CD8-positive, alpha-beta memory T cell (primary cell): Measurements from ENCODE around the gene MARK2. TPM values are rescaled to one million over a fixed set of nuclear protein-coding genes. Genes with fewer than 3 reads are reported as not detected.
A peak's percentile ranks its signal among the peaks of the same experiment; 100 is the strongest.

Experiments used
- CTCF ChIA-PET: fragments of 350-600 bp; sonication (Branson Sonifier 250); formaldehyde crosslinking; loops from one replicate; lab custom pipeline; 2021; ENCODE audit warnings: antibody characterized with exemption; lab: Charles Lee
- POLR2A ChIA-PET: fragments of 350-600 bp; sonication (Branson Sonifier 250); formaldehyde crosslinking; loops from one replicate; lab custom pipeline; 2021; ENCODE audit warnings: antibody characterized with exemption; lab: Charles Lee
- DNase-seq, 5 donors: peaks; one replicate each; pipeline versions ENCODE4 v3.0.0 to v3.0.0-alpha.2; 2020 to 2022; ENCODE audit warnings: mixed read lengths in 1 of 5
- H3K27ac ChIP-seq: one replicate; pipeline ENCODE4 v1.7.0; 2013; ENCODE audit warnings: low read depth, mild to moderate bottlenecking, low read length, moderate library complexity
- H3K27me3 ChIP-seq: 2 replicates; pipeline ENCODE4 v1.7.0; 2013; ENCODE audit warnings: low read length, mild to moderate bottlenecking; ENCODE audit not compliant: insufficient read depth, poor library complexity, severe bottlenecking
- H3K36me3 ChIP-seq: 2 replicates; pipeline ENCODE4 v1.7.0; 2013; ENCODE audit warnings: mild to moderate bottlenecking, low read length, moderate library complexity; ENCODE audit not compliant: insufficient read depth
- H3K4me1 ChIP-seq: 2 replicates; pipeline ENCODE4 v1.7.0; 2013; ENCODE audit warnings: mild to moderate bottlenecking, low read length, moderate library complexity; ENCODE audit not compliant: insufficient read depth
- H3K4me3 ChIP-seq: 2 replicates; pipeline ENCODE4 v1.7.0; 2013; ENCODE audit warnings: mild to moderate bottlenecking, low read length
- H3K9me3 ChIP-seq: 2 replicates; pipeline ENCODE4 v1.7.0; 2013; ENCODE audit warnings: mild to moderate bottlenecking, low read length
- H3K27ac Mint-ChIP-seq, 8 donors: one replicate each; pipeline ENCODE4 v1.8.0; 2020 to 2021; ENCODE audit warnings: mixed read lengths in 8 of 8, mild to moderate bottlenecking in 6 of 8, inconsistent platforms in 3 of 8, moderate library complexity in 3 of 8
- H3K27me3 Mint-ChIP-seq, 2 donors: one replicate each; pipeline ENCODE4 v1.8.0; 2020 to 2021; ENCODE audit warnings: mixed read lengths in 2 of 2, mild to moderate bottlenecking in 1 of 2, moderate library complexity in 1 of 2
- H3K36me3 Mint-ChIP-seq, 3 donors: one replicate each; pipeline ENCODE4 v1.8.0; 2020 to 2021; ENCODE audit warnings: mixed read lengths in 3 of 3, inconsistent platforms in 1 of 3, mild to moderate bottlenecking in 1 of 3
- H3K4me1 Mint-ChIP-seq, 3 donors: one replicate each; pipeline ENCODE4 v1.8.0; 2020 to 2021; ENCODE audit warnings: mixed read lengths in 3 of 3, inconsistent platforms in 1 of 3, mild to moderate bottlenecking in 1 of 3
- H3K4me3 Mint-ChIP-seq, 7 donors: one replicate each; pipeline ENCODE4 v1.8.0; 2020 to 2021; ENCODE audit warnings: mixed read lengths in 7 of 7, mild to moderate bottlenecking in 6 of 7, moderate library complexity in 4 of 7, inconsistent platforms in 2 of 7
- H3K9me3 Mint-ChIP-seq, 5 donors: one replicate each; pipeline ENCODE4 v1.8.0; 2020 to 2022; ENCODE audit warnings: mixed read lengths in 5 of 5, mild to moderate bottlenecking in 3 of 5, moderate library complexity in 2 of 5, inconsistent platforms in 1 of 5
- polyA plus RNA-seq: library from polyadenylated mRNA; unstranded; fragments of 300-500 nt; fragmentation: Illumina TruSeq; gene quantifications from one replicate; pipeline ENCODE4 v1.2.3, GENCODE V29; 2021
- total RNA-seq, 2 experiments: library from RNA; stranded (reverse); gene quantifications; one replicate each; pipeline ENCODE4 v1.2.3, GENCODE V29; 2021

MARK2 gene
- total and polyA plus RNA-seq, 3 experiments from 2014 or later = 34.5 to 72.5 (median 38.0) TPM

DNA sequence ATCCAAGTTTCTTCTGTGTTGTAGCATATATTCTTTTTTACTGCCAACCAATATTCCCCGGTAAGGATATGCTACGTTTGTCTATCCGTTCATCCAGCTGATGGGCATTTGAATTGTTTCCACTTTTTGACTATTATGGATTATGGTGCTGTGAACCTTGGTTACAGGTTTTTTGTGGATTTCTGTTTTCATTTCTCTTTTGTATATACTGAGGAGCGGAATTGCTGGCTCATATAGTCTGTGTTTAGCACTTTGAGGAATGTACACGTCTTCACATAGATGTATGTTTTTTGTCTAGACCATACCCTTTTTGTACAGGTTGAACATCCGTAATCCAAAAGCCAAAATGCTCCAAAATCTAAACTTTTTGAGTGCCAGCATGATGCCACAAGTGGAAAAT, 54.4 kb downstream of the MARK2 start:
- Mint-ChIP-seq H3K4me1 (peaks cover 66 to 83% (median 73%) of the 10 kb centered on the region in 3 donors), H3K4me3 (peak overlapping the region in 1 of 7 donors; percentile 38), H3K27me3 (no peaks in the 10 kb centered on the region), H3K9me3 (no peaks in the 10 kb centered on the region), H3K36me3 (peaks cover 9 to 57% (median 15%) of the 10 kb centered on the region in 3 donors), H3K27ac (peak overlapping the region in 6 of 8 donors; percentile 47 to 85 (median 60))
- CTCF ChIA-PET = interaction anchor here (4.2 kb wide), 1 partner anchor 56 kb away, joined by 20 read pairs; no protein-coding TSS in a partner anchor
- DNase-seq = no peak
- POLR2A ChIA-PET = interaction anchor here (0.5 kb wide), 1 partner anchor 129 kb away, joined by 3 read pairs; no protein-coding TSS in a partner anchor
- Histone ChIP-seq H3K4me1 (peaks cover 45% of the 10 kb centered on the region), H3K27ac (no peak overlapping the region), H3K36me3 (peaks cover 33% of the 10 kb centered on the region), H3K4me3 (no peak overlapping the region), H3K27me3 (no peaks in the 10 kb centered on the region), H3K9me3 (no peaks in the 10 kb centered on the region)

- no peak overlapping the region for H3K4me3 ChIP-seq
- H3K27me3 Mint-ChIP-seq = no peaks in the 10 kb centered on the region
- H3K27ac Mint-ChIP-seq = peak overlapping the region in 6 of 8 donors; percentile 17 to 86 (median 72)
- H3K4me3 Mint-ChIP-seq = no peak overlapping the region
- H3K36me3 Mint-ChIP-seq = peaks cover 16 to 76% (median 23%) of the 10 kb centered on the region in 3 donors
- no peak for DNase-seq
- H3K4me1 Mint-ChIP-seq = peaks cover 43 to 58% (median 49%) of the 10 kb centered on the region in 3 donors
- ChIA-PET POLR2A (no interaction called here), CTCF (interaction anchor here (1.8 kb wide), 1 partner anchor 11 kb away, joined by 5 read pairs; no protein-coding TSS in a partner anchor)
- peaks cover 59% of the 10 kb centered on the region for H3K36me3 ChIP-seq
- H3K4me1 ChIP-seq = peaks cover 22% of the 10 kb centered on the region
- no peak overlapping the region for H3K27ac ChIP-seq
- H3K27me3 ChIP-seq = no peaks in the 10 kb centered on the region
- no peaks in the 10 kb centered on the region for H3K9me3 Mint-ChIP-seq
- H3K9me3 ChIP-seq = no peaks in the 10 kb centered on the region
Measured at GRCh38 chr11:63896071-63896470, 57.2 kb downstream of the MARK2 start.

DNA sequence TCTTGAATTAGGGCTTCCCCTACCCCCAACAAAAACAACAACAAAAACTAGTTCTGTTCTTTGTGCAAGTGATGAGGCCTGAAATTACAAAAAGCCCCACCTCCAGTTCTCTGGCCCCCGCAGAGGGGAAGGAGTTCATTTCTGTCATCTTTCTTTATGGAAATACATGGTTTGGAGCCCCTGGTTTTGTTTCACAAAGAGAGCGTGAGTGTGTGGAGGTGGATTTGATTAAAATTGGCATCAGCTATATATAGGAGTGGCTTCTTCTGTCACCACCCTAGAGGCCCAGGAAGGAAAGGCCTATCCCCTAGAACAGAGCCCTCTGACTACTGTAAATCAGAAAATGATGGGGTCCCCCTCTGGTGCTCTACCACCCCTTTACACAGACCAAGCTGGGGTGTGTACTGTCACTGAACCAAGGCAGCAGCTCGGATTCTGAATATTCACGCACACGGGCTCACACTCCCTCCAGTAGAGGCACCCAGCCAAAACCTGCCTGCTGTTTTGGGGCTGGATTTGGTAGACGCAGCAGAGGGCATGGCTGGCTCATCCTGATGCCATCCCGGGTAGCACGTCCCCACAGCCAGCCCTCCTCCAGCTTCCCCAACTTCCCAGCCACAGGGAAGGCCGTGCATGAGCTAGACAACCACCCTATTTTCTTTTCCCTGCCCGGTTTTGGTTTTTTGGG, 58.7 kb downstream of the MARK2 start:
- Mint-ChIP-seq H3K27me3 (no peaks in the 10 kb centered on the region), H3K4me3 (no peak overlapping the region), H3K27ac (peak overlapping the region in 2 of 8 donors; percentile 64 to 72), H3K4me1 (peaks cover 30 to 49% (median 42%) of the 10 kb centered on the region in 3 donors), H3K9me3 (no peaks in the 10 kb centered on the region), H3K36me3 (peaks cover 25 to 86% (median 30%) of the 10 kb centered on the region in 3 donors)
- Histone ChIP-seq H3K36me3 (peaks cover 72% of the 10 kb centered on the region), H3K4me1 (peaks cover 7% of the 10 kb centered on the region), H3K27ac (no peak overlapping the region), H3K4me3 (no peak overlapping the region), H3K9me3 (no peaks in the 10 kb centered on the region), H3K27me3 (no peaks in the 10 kb centered on the region)
- DNase-seq = no peak
- ChIA-PET CTCF (interaction anchor here (1.2 to 1.5 kb wide), 2 partner anchors 47 to 60 kb away, joined by 5 to 6 read pairs; no protein-coding TSS in a partner anchor), POLR2A (no interaction called here)

- no peak overlapping the region for H3K4me3 Mint-ChIP-seq
- H3K4me1 Mint-ChIP-seq = peaks cover 13 to 19% (median 19%) of the 10 kb centered on the region in 3 donors
- H3K36me3 Mint-ChIP-seq = peaks cover 22 to 97% (median 28%) of the 10 kb centered on the region in 3 donors
- peak overlapping the region in 3 of 8 donors; percentile 51 to 63 (median 53) for H3K27ac Mint-ChIP-seq
- no peak overlapping the region for H3K27ac ChIP-seq
- no peak for DNase-seq
- H3K27me3 ChIP-seq = no peaks in the 10 kb centered on the region
- no peaks in the 10 kb centered on the region for H3K9me3 Mint-ChIP-seq
- no peaks in the 10 kb centered on the region for H3K9me3 ChIP-seq
- ChIA-PET CTCF (interaction anchor here (1.6 kb wide), 1 partner anchor 14 kb away, joined by 3 read pairs; no protein-coding TSS in a partner anchor), POLR2A (no interaction called here)
- H3K4me3 ChIP-seq = no peak overlapping the region
- peaks cover 78% of the 10 kb centered on the region for H3K36me3 ChIP-seq
- H3K4me1 ChIP-seq = no peaks in the 10 kb centered on the region
- no peaks in the 10 kb centered on the region for H3K27me3 Mint-ChIP-seq
Measured at GRCh38 chr11:63901660-63902059, 62.8 kb downstream of the MARK2 start.

- H3K4me3 Mint-ChIP-seq = no peak overlapping the region
- H3K27ac Mint-ChIP-seq = peak overlapping the region in 1 of 8 donors; percentile 40
- H3K4me1 ChIP-seq = no peaks in the 10 kb centered on the region
- H3K9me3 Mint-ChIP-seq = no peaks in the 10 kb centered on the region
- H3K27me3 Mint-ChIP-seq = no peaks in the 10 kb centered on the region
- H3K4me3 ChIP-seq = no peak overlapping the region
- H3K27ac ChIP-seq = no peak overlapping the region
- H3K36me3 Mint-ChIP-seq = peaks cover 18 to 90% (median 21%) of the 10 kb centered on the region in 3 donors
- DNase-seq = no peak
- peaks cover 4 to 9% (median 8%) of the 10 kb centered on the region in 3 donors for H3K4me1 Mint-ChIP-seq
- CTCF ChIA-PET = interaction anchor here (0.7 to 1.4 kb wide), 2 partner anchors 58 to 67 kb away, joined by 3 read pairs; no protein-coding TSS in a partner anchor
- H3K36me3 ChIP-seq = peaks cover 60% of the 10 kb centered on the region
- no peaks in the 10 kb centered on the region for H3K9me3 ChIP-seq
- H3K27me3 ChIP-seq = no peaks in the 10 kb centered on the region
- POLR2A ChIA-PET = no interaction called here
Measured at GRCh38 chr11:63903884-63904283, 65.0 kb downstream of the MARK2 start.

GRCh38 chr11:63904743-63905142, 65.8 kb downstream of the MARK2 start:
- H3K27me3 ChIP-seq = no peaks in the 10 kb centered on the region
- H3K27ac ChIP-seq = no peak overlapping the region
- H3K4me1 Mint-ChIP-seq = peaks cover 4 to 9% (median 8%) of the 10 kb centered on the region in 3 donors
- no peak overlapping the region for H3K4me3 Mint-ChIP-seq
- peaks cover 18 to 82% (median 19%) of the 10 kb centered on the region in 3 donors for H3K36me3 Mint-ChIP-seq
- CTCF ChIA-PET = interaction anchor here (3.0 kb wide), 1 partner anchor 68 kb away, joined by 34 read pairs; the partner anchor contains the start of gene MARK2
- H3K9me3 Mint-ChIP-seq = no peaks in the 10 kb centered on the region
- H3K4me3 ChIP-seq = no peak overlapping the region
- H3K9me3 ChIP-seq = no peaks in the 10 kb centered on the region
- H3K27me3 Mint-ChIP-seq = no peaks in the 10 kb centered on the region
- peaks cover 51% of the 10 kb centered on the region for H3K36me3 ChIP-seq
- peak overlapping the region in 1 of 8 donors; percentile 58 for H3K27ac Mint-ChIP-seq
- POLR2A ChIA-PET = no interaction called here
- DNase-seq = no peak
- H3K4me1 ChIP-seq = no peaks in the 10 kb centered on the region

GRCh38 chr11:63905179-63905578, 66.3 kb downstream of the MARK2 start:
- ChIA-PET POLR2A (no interaction called here), CTCF (interaction anchor here (3.0 kb wide), 1 partner anchor 69 kb away, joined by 34 read pairs; the partner anchor contains the start of gene MARK2)
- Mint-ChIP-seq H3K27ac (no peak overlapping the region), H3K36me3 (peaks cover 18 to 81% (median 19%) of the 10 kb centered on the region in 3 donors), H3K9me3 (no peaks in the 10 kb centered on the region), H3K4me1 (peaks cover 4 to 9% (median 8%) of the 10 kb centered on the region in 3 donors), H3K4me3 (no peak overlapping the region), H3K27me3 (no peaks in the 10 kb centered on the region)
- Histone ChIP-seq H3K4me3 (no peak overlapping the region), H3K27me3 (no peaks in the 10 kb centered on the region), H3K9me3 (no peaks in the 10 kb centered on the region), H3K36me3 (peaks cover 49% of the 10 kb centered on the region), H3K4me1 (no peaks in the 10 kb centered on the region), H3K27ac (no peak overlapping the region)
- no peak for DNase-seq
